ENCODE results near the gene UQCRQ.
"Not testable (repeated sequence)": the region's sequence is repeated elsewhere in the genome, so short reads cannot be mapped to it uniquely, and the experiment has no call there.

UQCRQ gene

DNA sequence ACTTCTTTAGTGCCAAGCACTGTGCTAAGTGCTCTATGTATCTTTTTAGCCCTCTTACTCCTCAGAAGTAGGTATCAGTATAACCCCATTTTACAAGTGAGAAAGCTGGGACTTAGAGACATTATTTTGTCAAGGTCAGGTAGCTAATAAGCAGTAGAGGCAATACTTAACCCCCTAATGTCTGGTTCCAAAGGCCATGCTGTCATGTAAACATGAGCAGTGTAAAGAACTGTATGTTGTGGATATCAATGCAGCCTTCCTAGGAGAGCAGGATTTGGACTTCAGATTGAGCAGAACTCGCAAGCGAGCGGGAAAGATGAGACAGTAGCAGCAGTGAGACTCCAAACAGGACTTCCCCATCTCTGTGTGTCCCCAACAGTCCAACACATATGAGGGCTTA lies 32.4 kb upstream of the UQCRQ start:
- no peak for DNase-seq (ENCODE audit: low read depth)

DNA sequence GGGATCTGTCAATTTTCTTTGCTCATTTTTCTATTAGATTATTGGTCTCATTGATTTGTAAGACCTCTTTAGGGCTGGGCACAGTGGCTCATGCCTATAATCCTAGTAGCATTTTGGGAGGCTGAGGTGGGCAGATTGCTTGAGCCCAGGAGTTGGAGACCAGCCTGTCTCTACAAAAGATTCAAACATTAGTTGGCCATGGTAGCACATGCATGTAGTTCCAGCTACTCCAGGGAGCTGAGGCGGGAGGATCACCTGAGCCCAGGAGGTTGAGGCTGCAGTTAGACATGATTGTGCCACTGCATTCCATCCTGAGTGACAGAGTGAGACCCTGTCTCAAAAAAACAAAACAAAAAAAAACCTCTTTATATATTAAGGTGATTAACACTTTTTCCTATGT lies 29.6 kb upstream of the UQCRQ start:
- no peak for DNase-seq (ENCODE audit: low read depth)

DNA sequence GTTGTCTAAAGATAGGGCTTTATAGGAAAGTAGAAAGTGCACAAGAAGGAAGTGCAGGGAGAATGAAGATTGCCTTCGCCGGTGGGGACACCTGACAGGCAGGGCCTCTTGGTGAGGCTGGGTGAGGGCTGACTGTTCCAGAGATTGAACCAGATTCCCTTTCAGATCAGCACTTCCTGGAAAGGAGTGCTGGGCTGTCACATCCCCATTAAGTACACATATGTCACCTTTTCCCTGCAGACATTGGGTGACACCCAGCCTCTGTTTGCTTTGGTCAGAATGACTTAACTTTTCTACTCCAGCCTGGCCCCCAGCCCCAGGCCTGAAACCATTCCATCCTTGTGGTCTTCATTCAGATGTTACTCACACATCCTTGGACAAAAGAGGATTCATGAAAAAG lies 28.6 kb upstream of the UQCRQ start:
- DNase-seq (ENCODE audit: low read depth): no peak

DNA sequence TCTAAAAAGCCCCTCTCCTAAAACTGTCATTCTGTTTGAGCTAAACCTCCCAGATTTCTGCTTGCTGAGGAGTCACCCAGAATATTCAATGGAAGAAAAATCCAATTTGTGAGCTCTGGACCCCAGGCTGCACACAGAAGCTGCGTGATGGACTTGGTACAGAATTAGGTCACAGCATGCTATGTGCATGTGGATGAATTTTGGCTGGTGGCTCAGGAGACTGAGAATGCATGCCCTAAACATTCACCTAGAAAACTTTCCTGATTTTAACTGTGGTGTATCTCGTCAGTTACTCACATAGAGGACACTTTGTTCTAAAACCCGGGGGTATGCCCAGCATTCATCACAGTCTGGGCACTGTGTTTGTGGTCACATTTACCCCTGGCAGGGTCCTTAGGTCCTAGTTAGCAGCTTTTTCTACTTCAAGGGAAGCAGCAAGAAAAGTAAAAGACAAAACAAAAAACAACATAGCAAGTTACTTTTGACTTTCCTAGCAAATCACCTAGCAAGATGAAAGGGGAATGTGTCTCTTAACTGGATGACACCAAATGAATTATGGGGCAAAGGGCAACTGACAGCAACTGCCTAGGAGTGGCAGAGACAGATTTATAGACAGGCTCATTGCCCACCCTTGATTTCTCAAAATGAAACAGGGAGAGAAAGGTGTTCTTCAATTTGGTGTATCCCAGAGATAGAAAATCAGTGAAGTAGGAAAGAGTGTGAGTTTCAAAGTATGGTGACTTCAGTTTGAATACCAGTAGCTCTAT lies 27.7 kb upstream of the UQCRQ start:
- no peak for DNase-seq (ENCODE audit: low read depth)

DNA sequence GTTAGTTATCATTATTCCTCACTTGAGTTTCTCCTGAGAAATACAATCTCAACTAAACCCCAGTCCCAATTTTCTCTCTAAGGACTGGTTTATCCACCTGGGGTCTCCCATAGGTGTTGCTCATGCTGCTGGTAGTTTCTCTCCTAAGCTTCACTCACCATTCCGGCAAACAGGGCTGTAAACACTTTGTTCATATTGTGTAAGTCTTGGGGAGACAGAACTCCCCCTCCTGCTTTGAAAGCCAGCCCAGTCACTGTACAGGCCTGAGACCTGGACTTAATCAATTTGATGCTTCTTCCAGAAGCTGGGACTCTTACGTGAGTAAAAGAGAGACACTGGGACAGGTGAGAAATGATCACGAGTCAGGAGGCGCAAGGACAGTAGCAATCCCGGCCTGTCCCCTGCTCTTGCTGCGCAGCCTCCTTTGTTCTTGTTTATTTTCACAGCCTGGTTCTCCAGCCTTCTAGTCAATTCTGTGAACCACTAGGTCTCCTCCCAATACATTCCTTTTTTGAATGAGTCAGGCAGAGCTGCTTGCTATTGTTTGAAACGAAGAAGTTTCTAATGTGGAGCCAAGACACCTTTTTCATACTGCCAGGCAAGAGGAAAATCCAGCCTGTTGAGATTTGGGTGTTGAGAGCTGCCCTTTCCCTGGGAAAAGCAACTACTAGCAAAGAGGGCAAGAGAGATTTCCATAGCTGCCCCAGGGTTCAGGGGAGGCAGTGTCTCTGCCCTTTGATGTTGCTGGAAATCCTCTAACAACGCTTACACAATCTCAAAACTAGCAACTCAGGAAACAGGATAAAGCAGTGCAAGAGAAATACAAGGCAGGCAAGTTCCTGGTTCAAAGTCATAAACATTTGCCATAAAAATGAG lies 26.8 kb upstream of the UQCRQ start:
- DNase-seq (ENCODE audit: low read depth): peak; percentile 80

DNA sequence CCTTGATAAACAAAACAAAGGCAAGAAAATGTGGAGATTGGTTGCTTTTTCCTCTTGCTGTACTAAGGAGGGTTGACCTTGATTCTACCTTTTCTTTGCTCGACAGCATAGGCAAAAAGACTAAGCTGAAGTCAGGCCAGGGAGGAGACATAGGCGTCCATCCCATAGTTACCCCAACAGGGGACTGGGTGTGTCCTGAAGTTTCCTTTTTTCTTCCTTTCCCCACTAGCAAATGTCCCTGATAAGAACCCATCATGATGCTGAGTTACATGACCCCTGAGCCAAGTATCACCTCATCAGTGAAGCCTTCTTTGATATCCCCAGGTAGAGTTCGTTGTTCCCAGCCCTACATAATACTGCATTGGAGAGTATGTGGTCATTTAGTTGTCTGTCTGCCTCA lies 26.1 kb upstream of the UQCRQ start:
- DNase-seq (ENCODE audit: low read depth): no peak

DNA sequence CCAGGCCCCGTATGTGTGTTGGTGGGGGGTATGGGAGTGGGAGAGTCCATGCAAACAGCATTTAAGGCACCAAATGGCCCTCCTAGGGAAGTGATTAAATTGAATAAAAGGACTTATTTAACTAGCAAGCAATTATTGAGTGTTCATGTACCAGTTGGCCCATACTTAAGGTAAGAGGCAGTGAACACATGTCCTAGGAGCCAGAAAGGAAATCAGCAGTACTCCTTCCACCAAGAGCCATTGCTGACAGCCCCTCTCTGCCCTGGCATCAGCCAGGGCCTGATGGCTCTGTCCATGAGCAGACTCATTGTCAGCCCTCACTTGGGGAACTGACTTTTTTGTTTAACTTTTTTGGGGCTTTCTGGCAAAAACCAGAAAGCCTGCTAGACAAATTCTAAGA lies 25.5 kb upstream of the UQCRQ start:
- no peak for DNase-seq (ENCODE audit: low read depth)

DNA sequence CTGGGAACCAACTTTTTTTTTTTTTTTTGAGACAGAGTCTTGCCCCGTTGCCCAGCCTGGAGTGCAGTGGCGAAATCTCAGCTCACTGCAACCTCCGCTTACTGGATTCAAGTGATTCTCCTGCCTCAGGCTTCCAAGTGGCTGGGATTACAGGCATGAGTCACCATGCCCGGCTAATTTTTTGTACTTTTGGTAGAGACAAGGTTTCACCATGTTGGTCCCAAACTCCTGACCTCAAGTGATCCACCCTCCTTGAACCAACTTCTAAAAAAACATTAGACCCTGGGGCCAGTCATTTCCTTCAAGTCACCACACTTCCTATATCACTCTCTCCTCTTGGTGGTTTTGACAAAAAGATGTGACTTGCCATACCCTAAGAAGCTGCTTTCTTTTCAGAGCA lies 25.1 kb upstream of the UQCRQ start:
- DNase-seq (ENCODE audit: low read depth): peak; percentile 72

DNA sequence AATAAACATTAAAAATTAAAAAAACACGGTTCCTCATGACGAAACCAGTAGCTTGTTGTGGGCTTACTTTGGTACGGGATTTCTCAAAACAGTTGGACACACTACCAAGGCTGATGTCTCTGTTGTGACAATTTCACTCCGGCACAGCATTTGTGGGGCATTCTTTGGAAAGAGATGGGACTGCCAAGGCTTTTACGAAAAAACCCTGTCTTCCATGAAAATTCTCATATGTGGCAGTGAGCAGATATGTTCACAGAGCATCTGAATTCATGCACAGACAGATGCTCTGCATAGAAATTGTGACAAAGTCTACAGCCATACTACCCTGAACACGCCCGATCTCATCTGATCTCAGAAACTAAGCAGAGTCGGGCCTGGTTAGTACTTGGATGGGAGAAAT lies 18.2 kb upstream of the UQCRQ start:
- no peak for DNase-seq (ENCODE audit: low read depth)

DNA sequence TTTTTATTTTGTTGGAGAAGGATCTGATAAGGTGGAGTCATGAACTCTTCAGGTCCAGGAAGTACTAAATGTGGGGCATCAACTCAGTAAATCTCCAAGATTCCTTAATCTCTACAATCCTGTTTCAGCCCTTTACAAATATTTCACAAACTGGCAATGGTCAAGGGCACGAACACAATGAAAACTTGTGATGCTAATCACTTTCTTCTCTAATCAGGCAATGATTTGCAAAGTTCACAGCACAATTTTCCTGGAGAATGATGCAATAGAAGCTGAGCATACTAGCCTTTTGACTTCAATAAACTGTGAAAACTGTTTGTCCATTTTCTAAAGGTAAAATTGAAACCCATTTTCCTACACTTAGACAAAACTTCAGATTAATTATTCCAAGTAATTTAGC lies 17.1 kb upstream of the UQCRQ start:
- DNase-seq (ENCODE audit: low read depth): no peak

DNA sequence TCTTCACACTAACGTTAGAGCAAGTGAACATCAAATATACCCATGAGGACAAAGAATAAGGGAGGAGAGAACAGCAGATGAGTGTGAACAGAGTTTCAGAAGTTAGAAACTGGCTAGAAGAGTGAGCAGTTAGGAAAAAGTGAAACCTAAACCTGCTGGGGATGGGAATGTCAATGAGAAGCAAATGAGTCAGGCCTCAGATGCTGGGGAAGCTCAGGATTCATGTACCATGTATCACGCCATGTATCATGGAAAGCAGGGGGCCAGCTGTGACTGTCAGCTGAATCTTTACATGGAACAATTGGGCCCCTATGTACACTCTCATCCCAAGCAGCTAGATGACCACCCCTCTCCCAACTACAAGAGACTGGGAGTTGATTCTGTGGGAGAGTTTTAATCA lies 16.4 kb upstream of the UQCRQ start:
- DNase-seq (ENCODE audit: low read depth): peak; percentile 56

DNA sequence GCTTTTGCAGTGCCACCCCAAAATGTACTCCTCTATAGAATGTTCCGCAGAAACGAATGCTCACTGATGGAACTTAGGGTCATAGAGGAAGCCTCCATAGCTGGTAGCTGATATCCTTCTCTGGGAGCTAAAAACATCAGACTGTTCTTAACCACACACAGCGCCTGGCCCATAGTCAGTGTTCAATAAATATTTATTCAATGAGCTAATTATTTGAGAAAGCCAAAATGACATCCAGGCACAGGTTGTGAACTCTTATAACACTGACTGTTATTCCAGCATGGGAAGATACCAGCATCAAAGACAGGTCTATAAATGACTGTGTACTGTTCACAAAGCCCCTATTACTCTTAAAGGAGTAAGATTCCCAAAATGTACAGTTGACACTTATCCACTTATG lies 13.1 kb upstream of the UQCRQ start:
- DNase-seq (ENCODE audit: low read depth): no peak

DNA sequence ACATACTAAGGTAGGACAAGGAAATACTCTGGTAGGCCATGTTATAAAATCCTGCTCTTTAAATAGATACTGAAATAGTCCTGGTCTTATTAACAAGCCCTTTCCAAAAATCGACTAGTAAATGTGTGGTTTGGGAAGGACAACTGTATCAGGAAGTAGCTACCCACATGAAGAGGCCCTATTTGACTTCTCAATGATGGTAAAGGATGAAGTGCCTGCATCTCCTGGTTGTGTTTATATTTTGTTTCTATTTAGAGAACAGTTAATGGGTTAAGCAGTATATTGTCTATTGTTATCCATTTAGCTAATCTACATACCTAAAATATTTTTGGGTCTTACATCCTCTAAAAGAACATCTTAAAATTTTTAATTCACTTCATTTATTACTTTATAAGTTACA lies 12.7 kb upstream of the UQCRQ start:
- peak; percentile 32 for DNase-seq (ENCODE audit: low read depth)

DNA sequence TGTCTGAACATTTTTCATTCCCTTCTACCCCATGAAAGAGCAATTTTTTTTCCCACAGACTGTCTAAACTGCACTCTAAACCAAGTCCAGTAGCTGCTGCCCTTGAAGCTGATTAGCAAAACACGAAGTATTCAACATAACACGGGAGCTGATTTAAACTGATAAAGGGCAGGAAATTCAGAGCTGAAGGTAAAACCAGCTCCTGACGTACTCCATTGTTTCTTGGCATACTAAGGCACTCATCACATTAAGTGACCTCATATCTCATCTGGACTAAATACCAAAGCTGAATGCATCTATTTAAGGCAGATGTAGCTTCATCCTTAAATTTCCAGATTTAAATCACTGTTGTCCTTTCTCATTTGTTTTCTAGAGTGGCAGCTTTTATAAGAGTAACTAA lies 12.1 kb upstream of the UQCRQ start:
- DNase-seq (ENCODE audit: low read depth): peak; percentile 44

DNA sequence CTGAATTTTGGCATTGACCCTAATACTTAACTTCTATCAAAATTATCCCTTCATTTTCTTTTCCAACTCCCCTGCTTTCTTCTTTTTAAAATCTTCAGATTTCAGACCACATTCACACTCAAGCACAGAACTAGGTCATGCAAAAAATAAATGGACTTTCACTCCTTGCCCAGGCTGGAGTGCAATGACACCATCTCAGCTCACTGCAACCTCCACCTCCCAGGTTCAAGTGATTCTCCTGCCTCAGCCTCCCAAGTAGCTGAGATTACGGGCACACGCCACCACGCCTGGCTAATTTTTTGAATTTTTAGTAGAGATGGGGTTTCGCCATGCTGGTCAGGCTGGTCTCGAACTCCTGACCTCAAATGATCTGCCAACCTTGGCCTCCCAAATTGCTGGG lies 11.4 kb upstream of the UQCRQ start:
- not testable (repeated sequence) for DNase-seq (ENCODE audit: low read depth)

DNA sequence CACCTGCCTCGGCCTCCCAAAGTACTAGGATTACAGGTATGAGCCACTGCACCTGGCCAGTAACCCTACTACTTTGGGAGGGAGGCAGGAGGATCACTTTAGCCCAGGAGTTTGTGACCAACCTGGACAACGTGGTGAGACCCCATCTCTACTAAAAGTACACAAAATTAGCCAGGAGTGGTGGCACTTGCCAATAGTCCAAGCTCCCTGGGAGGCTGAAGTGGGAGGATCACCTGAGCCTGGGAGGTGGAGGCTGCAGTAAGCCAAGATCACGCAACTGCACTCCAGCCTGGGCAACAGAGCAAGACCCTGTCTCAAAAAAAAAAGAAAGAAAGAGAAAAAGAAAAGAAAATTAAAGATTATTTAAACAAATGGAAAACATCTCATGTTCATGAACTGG lies 10.4 kb upstream of the UQCRQ start:
- no peak for DNase-seq (ENCODE audit: low read depth)

DNA sequence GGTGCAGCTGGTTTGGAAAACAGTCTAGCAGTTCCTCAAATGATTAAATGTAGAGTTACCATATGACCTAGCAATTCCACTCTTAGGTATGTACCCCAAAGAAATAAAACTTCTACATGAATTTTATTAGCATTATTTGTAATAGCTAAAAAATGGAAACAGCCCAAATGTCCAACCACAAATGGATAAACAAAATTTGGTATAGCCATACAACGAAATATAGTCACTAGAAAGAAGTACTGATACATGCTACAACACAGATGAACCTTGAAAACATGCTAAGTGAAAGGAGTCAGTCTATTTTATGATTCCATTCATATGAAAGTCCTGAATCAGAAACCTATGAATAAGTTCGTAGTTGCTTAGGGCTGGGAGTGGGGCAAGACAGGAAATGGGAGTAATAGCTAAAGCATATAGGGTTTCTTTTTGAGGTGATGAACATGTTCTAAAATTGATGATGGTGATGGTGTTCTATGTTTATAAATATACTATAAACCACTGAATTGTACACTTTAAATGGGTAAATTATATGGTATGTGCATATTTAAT lies 6.5 kb upstream of the UQCRQ start:
- no peak for DNase-seq (ENCODE audit: low read depth)

DNA sequence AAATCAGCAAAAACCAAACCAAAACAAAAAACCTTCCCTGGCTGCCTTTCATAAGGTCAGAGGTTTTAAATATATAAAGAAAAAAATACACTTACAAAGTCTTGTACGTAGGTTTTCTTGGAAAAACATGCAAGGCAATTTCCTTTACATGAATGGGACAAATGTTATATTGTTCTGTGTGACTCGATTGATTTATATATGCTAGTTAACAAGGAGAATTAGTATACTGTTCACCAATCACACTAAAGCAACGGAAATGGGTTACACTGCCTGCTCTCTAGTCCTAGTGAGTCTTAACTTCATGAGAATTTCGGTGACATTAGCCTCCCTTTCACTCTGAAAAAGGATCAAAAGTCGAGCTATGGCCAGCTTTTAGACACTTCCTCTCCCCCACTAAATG lies 5.7 kb upstream of the UQCRQ start:
- no peak for DNase-seq (ENCODE audit: low read depth)

DNA sequence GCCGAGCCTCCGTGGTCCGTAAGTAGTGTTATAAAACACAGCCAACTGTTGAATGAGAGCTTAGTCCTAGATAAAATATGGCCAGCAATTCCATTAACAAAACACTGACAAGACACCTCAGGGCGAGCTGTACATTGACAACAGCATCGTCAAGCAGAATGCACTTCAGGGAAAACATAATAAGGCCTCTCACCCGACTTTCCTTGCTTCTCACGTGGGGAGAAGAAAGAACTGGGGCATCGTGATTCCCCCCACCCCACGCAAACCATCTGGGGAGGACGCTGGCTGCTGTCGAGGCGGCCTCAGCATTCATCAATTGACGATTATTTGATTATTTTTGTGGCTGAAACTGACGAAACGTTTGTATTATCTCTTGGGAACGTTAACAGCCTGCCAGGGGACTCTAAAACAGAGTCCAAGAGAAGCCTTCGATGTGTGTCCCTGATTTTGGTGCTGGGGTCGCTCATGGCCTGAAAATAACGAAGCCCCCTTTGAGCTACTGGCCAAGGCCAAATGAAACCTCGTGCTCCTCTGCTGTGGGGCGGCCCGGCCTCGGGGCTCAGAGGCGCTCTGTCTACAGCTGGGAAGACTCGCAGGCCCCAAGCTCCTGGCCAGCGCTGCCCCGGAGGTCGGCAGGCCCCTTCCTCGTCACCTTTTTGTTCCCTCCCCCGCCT lies 637 bp upstream of the UQCRQ start:
- DNase-seq (ENCODE audit: low read depth): no peak

DNA sequence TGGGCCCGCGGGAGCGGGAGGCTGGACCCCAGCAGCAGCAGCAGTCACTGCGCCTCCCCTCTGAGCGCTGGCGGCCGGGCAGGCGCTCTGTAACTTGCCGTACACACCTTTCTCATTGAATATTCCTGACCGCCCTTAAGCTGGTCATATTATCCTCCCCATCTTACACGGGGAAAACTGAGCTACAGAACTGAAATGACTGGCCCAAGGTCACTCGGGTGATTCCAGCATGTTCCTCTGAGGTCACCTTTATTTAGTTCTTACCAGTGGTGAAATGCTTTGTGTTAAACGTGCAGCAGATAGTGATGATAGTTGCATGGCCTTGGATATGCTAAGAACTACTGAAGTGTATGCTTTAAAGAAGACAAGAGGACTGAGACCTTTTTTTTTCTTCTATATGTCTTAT lies 607 bp downstream of the UQCRQ start:
- no peak for DNase-seq (ENCODE audit: low read depth)

DNA sequence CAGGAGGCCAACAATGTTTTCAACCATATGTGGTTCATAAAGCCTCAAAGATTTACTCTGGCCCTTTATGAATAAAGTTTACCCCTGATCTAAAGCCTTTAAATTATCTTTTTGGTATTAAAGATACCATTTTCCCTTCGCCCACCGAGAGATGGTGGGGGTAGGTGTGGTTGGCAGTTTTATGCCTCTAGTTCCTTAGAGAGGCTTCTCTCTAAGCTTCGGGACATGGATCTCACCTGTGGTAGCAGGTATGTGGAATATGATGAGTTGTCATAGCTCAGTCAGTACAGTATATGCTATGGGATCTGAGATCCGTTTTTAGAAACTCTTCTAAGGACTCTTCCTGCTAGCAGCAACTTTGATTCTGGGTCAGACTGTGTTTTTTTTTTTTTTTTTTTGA lies 2.3 kb downstream of the UQCRQ start:
- no peak for DNase-seq (ENCODE audit: low read depth)

DNA sequence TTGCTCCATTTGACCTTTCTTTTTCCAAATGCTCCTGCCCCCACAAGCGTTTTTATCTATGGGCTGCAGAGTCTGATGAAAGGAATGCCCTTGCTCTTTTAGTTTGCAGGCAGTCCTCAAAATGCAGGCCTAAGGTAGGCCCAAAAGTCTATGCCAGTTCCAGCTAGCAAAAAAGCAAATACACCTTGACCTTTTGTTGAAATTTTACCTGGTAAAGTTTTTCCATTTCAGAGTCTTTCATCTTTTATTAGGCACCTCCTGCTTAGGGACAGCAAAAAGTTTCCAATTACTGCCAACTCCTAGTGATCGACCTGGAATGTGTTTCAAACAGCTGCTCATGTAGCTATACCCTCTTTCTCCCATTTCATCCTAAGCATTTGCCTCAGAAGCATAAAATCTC lies 4.4 kb downstream of the UQCRQ start:
- no peak for DNase-seq (ENCODE audit: low read depth)

All from EH (cell line).